Dedifferentiated amniotic fluid mesenchymal stem cell (primary cell): ENCODE measurements around the gene RMRP.

Experiments
- DNase-seq: peaks from one replicate; pipeline ENCODE4 v3.0.0-alpha.2; 2016; ENCODE audit errors: extremely low spot score

The RMRP gene

DNA sequence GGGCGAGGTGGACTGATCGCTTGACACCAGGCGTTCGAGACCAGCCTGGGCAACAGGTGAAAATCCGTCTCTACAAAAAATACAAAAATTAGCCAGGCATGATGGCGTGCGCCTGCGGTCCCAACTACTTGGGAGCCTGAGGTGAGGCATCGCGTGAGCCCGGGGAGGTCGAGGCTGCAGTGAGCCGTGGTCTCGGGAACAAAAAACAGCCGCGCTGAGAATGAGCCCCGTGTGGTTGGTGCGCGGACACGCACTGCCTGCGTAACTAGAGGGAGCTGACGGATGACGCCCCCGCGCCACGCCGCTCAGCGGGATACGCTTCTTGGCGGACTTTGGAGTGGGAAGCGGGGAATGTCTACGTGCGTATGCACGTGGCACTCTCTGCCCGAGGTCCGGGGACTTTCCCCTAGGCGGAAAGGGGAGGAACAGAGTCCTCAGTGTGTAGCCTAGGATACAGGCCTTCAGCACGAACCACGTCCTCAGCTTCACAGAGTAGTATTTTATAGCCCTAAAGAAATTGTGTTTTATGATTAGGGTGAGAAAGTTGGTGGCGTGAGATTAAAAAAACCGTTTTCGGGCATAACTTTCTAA is at the start of gene RMRP:
Gene RMRP, minus strand, starts transcription at position 474 of the 591 bp plus-strand sequence.
- DNase-seq, result peak; percentile 99

DNA sequence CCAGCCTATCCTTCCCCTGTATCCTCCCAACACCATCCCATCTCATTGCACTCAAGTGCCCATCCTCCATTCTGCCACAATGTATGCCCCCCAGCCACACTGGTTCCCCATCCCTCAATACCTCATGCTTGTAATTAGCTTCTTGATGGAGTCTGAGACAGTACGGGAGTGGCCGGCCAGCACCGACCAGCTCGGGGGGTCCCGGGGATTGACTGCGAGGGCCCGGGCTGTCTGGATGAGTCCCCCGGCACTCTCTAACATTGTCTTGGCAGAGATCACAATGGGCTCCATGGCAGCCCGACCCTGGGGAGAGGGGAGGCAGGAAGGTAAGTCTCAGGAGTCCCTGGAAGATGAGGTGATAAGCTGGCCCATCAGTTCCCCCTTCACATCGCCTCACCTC is 49.1 kb upstream of the RMRP start:
- no peak for DNase-seq

DNA sequence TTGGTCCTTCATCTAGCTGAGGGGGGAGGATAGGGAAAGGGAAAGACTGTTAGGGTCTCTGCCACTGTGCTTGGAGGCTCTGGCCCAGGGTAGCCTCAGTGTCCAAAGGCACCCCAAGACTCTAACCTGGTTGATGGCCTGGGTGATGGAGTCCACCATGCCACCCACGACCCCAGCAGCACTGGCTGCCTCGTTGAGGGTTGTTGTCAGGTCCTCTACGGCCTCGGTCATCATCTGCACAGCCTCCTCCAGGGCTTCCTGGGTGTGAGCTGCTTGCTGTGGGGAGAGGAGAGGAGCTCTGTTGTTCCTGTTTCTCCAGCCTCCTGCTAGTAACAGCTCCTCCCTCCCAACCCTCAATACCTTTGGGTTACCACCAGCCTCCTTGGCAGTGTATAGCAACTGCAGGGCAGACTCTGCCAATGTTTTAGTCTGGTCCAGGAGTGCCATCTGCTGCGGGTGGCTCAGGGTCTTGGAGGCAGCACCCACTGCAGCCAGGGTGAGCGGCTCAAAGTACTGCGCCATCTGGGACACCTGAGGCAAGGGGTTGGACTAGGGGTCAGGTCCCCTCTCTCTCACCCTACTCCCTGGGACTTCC is 48.1 kb upstream of the RMRP start:
- DNase-seq, result no peak

DNA sequence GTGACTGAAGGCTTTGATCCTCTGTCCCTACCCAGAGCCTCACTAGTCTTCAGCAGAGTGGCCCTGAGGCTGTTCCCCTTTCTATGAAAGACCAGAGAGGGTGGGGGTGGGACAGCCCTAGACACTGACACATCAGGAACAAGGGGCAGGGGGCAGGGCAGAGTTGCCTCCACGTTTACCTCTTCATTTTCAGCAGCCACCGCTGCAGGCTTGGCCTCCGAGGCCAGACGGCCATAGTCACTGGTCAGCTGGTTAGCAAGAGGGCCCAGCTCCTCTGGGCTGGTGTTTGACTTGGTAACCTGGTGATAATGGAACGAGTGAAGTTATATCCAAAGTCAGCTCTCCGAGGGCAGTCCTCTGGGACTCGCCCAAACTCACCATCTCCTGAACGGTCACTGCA is 47.6 kb upstream of the RMRP start:
- DNase-seq, result no peak

DNA sequence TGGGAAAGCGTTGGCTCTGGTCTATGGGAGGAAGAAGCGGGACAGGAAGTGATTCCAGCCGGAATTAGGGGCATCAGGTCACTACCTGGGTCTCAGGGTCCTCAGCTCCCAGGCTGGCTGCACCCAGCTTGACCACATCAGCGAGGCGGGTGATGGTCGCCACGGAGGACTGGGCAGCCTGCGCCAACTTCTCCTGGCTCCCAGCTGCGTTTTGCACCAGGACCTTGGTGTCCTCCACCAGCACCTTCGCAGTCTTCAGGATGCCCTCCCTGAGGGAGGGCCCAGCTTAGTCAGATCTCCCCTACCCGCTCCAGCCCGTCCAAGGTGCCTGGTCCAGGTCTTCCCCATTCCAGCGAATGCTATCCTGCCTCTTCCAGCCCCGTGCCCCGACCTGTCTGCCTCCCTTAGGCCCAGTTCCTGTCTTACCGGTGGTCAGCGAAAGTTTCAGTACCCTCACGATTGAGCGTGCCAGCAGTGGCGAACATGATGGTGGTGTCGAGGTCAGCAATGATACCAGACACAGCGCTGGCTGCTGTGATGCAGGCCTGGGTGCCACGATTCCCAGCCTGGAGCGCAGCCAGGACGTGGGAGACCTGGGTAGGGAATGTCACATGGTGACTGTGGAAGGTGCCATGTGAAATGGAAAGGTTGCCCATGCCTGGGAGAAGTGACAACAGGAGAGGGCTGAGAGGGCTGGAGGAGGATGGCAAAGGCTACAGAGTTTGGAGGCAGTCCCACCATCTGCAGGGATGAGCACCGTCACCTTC is 46.3 kb upstream of the RMRP start:
- DNase-seq, result no peak

DNA sequence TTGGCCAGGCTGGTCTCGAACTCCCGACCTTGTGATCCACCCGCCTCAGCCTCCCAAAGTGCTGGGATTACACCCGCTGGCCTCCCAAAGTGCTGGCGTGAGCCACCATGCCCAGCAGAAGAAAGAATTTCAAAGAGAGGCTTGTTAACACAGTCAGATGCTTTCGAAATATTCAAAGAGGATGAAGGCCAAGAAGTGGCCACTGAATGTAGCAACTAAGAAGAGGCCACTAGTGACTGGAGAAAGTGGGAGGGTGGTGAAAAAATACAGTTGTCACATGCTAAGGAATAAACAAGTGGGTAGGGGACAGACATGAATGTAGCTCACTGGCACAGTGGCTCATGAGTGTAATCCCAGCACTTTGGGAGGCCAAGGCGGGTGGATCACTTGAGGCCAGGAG is 44.9 kb upstream of the RMRP start:
- DNase-seq, result no peak

DNA sequence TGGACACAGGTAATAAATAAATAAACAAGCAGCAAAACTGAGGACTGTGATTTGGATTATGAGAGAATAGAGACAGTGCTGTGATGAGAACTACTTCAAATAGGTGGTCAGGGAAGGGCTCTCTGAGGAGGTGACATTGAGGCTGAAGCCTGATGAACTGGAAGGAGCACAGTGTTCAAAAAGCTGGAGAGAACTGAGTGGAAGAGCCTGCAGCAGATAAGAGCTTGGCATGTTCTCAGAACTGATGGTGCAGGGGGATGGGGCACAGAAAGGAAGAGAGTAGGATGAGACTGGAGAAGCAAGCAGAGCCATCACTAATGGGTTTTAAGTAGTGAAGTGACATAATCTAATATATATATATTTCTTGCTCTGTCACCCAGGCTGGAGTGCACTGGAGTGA is 43.1 kb upstream of the RMRP start:
- no peak for DNase-seq

DNA sequence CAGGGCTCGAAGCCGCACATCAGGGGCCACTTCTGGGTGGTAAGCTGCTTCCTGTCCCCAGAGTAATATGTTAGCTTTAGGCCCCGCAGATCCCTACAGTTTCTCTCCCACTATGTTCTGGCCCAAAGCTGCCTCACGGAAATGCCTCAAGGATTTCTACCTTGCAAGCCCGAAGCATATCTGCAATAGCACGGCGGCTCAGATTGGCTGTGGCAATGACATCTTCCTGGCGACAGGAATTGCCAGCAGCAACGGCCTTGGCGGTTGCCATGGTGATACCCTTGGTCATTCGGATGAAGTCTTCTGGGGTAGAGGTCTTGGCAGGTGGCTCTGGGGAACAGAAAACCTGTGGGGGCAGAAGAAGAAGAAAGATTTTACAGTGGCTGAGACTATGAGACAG is 42.2 kb upstream of the RMRP start:
- DNase-seq, result no peak

DNA sequence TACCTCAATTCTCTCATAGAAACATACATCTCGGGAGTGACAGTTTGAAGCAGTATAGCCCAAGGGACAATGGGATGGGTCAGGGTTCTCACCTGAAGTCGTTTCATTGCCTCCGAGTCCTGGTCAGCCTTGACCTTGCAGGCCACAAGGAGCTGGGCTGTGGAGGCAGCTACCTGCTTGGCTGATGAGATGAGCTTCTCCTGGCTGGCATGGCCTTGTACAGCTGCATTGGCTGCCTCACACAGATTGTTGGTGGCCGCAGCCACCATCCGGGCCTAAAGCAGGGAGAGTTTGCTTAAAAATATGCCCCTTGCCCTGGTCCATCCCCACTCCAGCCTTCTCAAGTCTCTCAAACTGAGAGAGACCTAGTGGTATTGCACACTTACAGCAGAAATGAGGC is 40.4 kb upstream of the RMRP start:
- DNase-seq, result no peak

DNA sequence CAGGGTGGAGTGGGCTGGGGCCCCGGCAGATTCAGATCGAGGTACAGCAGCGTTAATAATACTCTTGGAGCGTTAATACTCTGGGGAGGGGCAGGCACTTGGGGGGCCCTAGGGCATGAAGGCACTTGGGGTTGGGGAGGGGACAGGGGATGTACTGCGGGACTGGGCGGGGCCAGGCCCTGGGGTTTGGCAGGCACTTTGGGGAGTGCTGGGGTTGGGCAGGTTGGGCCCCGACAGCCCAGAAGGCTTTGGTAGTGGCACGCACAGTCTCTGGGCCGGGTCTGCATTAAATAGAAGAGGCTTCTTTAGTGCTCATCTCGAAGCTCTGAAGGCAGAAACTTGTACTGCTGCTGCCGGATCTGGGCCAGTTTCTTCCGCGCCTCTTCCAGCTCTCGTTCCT is 39.7 kb upstream of the RMRP start:
- no peak for DNase-seq

DNA sequence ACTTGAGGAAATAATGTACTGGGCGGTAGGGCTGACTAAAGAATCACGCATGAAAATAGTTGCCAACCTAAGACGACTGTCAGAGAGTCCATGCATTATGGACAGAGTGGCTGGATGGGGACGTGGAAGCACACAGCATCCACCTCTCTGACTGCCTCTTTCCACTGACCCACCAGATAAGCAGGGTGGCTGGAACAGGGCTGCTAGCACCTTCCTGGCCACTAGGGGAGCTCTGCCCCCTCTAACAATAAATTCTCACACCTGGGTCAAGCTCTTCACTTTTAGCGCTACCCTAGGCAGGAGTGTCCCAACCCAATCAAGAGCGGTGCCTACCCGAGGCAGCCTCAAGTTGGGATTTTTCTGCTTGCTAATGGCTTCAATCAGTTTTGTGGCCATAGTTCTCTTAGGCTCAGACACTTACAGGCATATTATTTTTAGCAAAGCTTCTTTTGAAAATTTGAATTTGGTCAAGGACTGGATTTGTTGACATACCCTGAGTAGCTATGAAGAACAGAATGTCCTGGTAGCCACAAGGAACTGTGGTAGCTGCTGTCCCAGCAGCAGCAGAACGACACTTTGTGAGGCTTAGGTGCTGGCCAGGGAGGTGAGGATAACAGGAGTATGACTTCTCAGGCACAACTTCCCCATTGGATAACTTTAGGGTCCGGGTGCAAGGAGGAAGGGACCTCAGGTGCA is 38.8 kb upstream of the RMRP start:
- DNase-seq, result no peak

DNA sequence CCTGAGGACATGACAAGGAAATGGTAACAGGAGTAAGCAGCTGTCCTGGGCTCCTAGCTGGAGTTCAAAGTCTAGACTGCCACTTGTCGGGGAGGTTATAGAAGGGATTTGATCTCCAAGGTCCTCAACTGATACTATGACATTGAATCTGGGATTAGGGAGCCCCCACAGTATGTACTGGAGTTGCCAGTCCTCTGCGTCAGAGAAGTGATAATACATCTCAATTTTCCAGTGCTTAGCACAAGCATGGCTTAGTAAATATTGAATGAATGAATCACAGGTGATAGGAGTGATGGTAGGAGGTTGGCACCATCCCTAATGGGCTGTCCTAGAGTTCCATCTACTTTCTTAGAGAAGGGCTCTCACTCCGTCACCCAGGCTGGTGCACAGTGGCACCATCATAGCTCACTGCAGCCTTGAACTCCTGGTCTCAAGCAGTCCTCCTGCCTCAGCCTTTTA is 38.2 kb upstream of the RMRP start:
- DNase-seq, result no peak

DNA sequence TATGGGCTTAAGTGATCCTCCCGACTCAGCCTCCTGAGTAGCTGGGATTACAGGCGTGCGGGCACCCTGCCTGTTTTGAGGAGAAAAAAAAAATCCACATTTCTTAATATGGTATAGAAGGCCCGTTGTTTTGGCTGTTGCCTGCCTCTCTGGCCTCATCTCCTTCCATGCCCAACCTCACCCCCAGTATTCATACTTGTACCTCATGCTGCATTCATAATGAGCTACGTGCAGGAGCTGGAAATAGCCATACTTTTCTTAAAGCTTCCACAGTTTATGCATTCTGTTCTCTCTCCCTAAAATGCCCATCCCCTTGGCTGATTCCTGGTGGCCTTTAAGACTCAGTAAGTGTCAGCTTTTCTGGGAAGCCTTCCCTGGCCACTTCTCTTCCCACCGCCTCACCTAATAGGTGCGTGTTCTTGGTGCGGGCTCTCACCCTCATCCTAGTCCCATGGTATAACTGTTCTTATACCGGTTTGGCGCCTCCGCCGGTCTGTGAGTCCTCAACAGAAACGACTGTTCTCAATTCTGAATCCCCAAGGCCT is 34.0 kb upstream of the RMRP start:
- DNase-seq, result no peak

DNA sequence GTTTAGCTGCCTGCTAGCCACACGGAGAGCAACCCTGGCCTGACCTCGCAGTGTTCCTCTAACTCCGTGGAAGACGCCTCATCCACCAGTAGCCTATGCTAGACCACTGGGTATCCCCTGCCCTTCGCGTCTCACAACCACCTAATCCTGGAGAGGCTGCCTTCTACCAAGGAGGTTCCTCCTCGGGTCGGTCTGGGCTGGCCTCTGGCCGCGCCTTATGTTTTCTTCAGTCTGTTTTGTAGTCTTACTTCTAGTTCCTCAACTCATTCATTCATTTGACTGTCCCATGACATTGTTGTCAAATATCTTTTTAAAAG is 33.5 kb upstream of the RMRP start:
- DNase-seq, result no peak

DNA sequence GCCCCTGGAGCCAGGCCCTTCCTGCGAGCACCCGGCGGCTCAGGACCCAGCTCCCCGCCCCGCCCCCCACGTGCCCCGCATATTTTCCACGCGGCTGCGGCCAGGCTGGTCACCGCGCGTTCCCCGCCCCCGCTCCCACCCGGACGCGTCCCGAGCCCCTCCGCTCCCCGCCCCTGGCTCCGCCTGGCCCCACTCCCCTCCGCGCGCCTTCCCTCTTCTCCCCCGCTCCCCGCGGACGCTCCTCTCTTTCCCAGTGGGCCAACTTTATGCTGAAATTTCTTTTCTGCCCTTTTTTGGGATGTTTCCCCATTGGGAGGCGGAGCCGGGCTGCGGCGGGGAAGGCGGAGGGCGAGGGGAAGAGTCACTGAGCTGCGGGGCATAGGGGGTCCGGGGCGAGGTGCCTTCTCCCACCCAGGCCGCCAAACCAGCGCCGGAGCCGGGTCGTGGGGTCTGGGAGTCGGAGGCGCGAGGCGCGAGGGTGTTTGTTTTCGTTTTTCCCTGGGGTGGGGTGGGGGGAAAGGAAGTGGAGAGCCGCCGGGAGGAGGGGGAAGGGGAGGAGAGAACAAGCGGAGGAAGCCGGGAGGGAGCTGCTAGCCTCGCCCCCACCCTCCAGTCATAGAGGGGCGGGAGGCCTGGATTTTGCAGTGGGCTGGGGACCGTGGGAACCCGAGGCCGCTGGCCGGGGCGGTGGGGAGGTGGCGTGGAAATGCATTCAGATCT is 33.0 kb upstream of the RMRP start:
- peak; percentile 54 for DNase-seq

DNA sequence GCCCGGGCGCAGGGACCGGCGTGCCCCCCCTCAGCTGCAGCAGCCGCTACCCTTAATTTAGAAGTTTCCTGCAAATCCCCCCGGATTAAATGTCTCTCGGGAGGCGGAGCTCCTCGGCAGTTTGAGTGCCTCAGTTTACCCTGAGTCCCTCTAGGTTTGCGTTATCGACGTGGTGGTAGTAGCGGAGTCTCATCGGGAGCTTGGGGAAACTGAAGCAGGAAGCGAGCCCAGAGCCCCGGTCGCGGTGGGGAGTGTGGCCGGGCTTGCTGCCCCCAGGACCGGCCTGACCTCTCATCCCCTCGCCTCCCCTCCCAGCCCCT is 32.4 kb upstream of the RMRP start:
- DNase-seq, result no peak

DNA sequence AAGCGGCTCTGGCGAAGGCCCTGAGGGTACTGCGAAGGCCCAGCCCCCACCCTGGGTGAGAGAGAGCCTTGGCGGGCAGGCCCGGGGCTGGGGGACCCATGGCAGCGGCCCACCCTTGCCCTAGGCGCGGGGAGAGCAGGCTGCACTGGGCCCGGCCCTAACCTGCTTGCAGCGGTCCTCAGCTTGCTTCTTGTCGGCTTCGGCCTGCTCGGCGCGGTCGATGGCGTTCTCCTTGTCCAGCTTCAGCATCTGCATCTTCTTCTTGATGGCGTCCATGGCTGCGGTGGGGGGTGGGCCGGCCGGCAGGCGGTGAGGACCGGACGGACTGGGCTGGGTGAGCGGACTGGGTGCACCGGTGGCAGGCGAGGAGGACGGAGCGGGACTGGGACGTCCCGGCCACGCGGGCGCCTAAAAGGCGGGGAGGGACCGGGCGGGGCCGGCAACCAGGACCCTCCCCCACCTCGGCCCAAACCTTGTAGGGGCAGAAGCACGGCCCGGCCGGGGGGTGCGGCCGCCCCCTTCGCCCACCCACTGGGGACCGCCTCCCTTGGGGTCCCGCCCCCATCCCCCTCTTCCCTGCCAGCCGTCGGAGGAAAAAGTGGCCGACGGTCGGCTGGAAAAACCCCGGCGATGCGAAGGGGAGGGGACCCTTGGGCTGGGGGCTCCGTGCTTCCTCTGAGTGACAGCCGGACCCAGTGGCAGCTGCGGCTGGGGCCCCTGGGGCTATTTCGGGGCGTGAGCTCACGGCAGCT is 31.9 kb upstream of the RMRP start, which contains the start of gene TPM2:
Gene TPM2, minus strand, starts transcription at position 384 of the 752 bp plus-strand sequence. Its CDS starts 108 bp downstream, at position 276.
- DNase-seq, result peak; percentile 61

DNA sequence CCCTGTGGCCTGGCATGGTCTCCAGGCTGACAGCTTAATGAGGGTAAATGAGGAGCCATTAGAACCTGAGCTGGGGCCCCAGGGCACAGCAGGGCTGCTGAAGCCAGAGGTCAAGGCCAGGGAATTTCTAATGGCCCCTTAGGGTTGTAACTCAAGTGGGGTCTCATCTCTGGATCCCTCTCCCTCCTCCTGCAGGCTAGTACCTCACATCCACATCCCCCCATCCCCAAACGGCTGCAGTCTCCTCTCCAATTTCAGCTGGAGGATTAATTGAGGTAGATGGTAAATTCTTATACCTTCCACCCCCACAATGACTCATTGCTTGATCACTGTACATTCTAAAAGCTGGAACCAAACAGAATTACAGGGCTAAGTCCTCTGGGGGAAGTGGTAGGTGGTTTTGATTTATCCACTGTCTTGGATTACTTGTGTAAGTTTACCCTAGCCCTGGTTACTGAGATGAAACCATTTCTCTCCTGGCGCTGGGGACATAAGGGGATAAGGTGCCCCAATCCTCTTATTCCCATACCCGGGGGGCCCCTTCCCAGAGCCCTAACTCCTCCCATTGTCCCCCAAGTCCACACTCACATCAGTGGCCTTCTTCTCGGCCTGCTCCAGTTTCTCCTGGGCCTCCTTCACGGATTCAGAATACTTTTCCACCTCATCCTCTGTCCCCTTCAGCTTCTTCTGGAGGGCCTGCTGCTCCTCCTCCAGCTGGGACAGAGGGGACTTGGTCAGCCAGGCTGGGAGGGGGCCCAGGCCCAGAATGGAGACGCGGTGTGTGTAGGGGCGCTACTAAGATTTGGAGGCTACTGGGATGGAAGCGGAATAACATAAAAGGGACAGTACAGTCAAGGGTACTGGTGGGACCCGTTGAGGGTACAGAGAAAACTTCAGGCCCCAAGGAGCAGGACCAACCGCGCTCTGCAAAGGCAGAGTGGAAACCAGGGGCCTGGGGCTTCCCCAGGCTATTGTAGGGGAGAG is 31.0 kb upstream of the RMRP start:
- peak; percentile 68 for DNase-seq

DNA sequence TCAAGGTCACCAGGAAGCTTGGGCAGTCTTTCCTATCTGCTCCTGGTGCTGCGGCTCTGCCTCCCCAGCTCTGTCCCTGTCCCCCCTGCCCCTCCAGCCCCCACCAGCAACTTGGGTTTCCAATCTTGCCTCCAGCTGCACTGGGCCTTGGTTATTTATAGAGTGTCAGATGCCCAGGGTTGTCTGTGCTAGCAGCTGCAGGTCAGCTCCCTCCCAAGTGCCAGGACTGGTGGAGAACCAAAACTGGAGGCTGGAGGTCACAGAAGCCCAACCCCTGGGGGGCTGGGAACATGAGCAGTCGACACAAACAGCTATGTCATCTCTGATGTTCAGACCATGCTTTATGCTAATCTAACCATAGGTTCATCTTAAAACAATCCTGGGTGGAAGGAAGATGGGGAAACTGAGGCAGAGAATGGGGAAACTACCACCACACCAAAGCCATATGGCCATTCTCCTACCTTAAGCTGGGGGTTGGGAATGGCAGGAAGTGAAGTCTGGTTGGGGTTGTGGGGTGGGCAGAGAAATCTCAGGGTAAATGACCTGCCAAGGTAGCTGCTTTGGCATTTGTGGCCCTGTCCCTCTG is 30.2 kb upstream of the RMRP start:
- DNase-seq, result no peak

DNA sequence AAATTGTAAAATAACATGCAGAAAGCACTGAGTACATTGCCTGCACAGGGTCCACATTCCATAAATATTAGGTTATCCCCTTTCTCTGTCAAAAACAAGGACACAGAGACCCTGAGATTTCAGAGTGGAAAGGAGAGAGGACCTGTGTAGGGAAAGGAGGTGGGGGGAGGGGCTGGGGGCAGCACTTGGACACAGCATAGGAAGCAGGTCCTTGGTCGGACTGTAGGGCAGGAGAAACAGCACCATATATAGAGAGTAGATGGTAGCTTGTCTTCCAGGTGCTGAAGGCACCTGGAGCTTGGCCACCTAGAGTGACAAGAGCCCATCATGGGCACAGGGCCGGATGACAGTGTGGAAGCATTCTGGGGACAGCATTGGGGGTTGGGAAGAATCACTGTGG is 29.5 kb upstream of the RMRP start:
- DNase-seq, result no peak
